ENCODE measurements around the gene ZFYVE9. TPM values are rescaled to one million over a fixed set of nuclear protein-coding genes. Genes with fewer than 3 reads are reported as not detected.

Gene ZFYVE9
- total and polyA plus RNA-seq, 9 of the 15 experiments (the other 6 are each of a cell fraction or from before 2014, with no cell fraction given) = 0.52 to 14.4 (median 8.9) TPM

- TF ChIP-seq SP2 (IDR thresholded peaks at IDR 0.05; ENCODE audit: extremely low read depth, low read depth, low read length, poor library complexity, severe bottlenecking) = no peak
- no peak for TF ChIP-seq GABPB2 (CRISPR knock-in tag; conservative IDR thresholded peaks at IDR 0.05)
- TF ChIP-seq MECOM (CRISPR knock-in tag; IDR thresholded peaks at IDR 0.05) = no peak
Observed at GRCh38 chr1:52325786-52326185, 183.9 kb downstream of the ZFYVE9 start (continued).

- Histone ChIP-seq H3K9me3 (replicated peaks; ENCODE audit: control insufficient read depth, insufficient read depth, low read depth, low read length) (no peaks in the 10 kb centered on the region), H3K79me2 (ENCODE audit: control insufficient read depth, insufficient read depth, low read length) (no peaks in the 10 kb centered on the region), H4K20me1 (replicated peaks; ENCODE audit: control insufficient read depth, insufficient read depth, low read length) (no peaks in the 10 kb centered on the region), H3K9ac (ENCODE audit: insufficient read depth in 1 of 2, low read depth in 2 of 2, low read length in 2 of 2) (no peak overlapping the region), H3K27me3 (ENCODE audit: control insufficient read depth in 2 of 2, insufficient read depth in 2 of 2, low read length in 2 of 2) (no peaks in the 10 kb centered on the region), H3K4me2 (ENCODE audit: insufficient read depth, low read length) (no peak overlapping the region), H3K4me1 (replicated peaks in 1 of 2; ENCODE audit: control insufficient read depth in 2 of 2, insufficient read depth in 2 of 2, low read length in 2 of 2) (peaks cover 7 to 10% of the 10 kb centered on the region in 2 experiments; a peak in 3 of 5 replicates), H3K9me1 (ENCODE audit: control insufficient read depth, insufficient read depth, low read length) (no peaks in the 10 kb centered on the region), H3K4me3 (no peak overlapping the region), H3K36me3 (ENCODE audit: control insufficient read depth, insufficient read depth, low read length) (no peaks in the 10 kb centered on the region), H3K27ac (ENCODE audit: extremely low read depth, low read depth, low read length) (peak overlapping the region; percentile 41; the same call in 1 of the 3 replicates), H2AFZ (ENCODE audit: low read depth, low read length) (no peak overlapping the region; the same call in 1 of the 2 replicates)
- 78% methylated on average over 1 of the region's 1 CpG for WGBS (ENCODE audit: insufficient coverage, low coverage, missing lambda C conversion rate)
- intact Hi-C loops (cut with micrococcal nuclease) = no loop called here
- FAIRE-seq (no peak), DNase-seq (ENCODE audit: extremely low read depth in 1 of 4, low spot score in 3 of 4) (peak in 1 of 4 experiments; percentile 12), ATAC-seq (no peak)
- in situ Hi-C loops (cut with MboI) = no loop called here
- ChIA-PET POLR2A (interaction anchor here (0.5 to 2.1 kb wide), 8 partner anchors 10 to 86 kb away, joined by 3 to 10 read pairs (median 4); no protein-coding TSS in a partner anchor), CTCF (ENCODE audit: low intra/inter-chr PET ratio) (interaction anchor here (0.6 kb wide), 1 partner anchor 11 kb away, joined by 3 read pairs; no protein-coding TSS in a partner anchor)
- no TSS peak for BruUV-seq (replicated peaks)
- TF ChIP-seq ZNF609 (CRISPR knock-in tag; IDR thresholded peaks at IDR 0.05; ENCODE audit: borderline replicate concordance) = no peak
- TF ChIP-seq ZNF232 (CRISPR knock-in tag; IDR thresholded peaks at IDR 0.05) = no peak
- TF ChIP-seq JUNB (CRISPR knock-in tag; conservative IDR thresholded peaks at IDR 0.05) = no peak
- no peak for TF ChIP-seq FOS (IDR thresholded peaks at IDR 0.05; ENCODE audit: extremely low read depth, insufficient read length)
- TF ChIP-seq PML (IDR thresholded peaks at IDR 0.05; ENCODE audit: low read length) = no peak
- TF ChIP-seq ZNF717 (CRISPR knock-in tag; IDR thresholded peaks at IDR 0.05) = no peak
- 0 out of 2 replicates have a peak, but pooled peaks have one; percentile 32 for TF ChIP-seq SMARCA4 (IDR thresholded peaks at IDR 0.05)
- no peak for TF ChIP-seq ZNF584 (CRISPR knock-in tag; IDR thresholded peaks at IDR 0.05; ENCODE audit: low read depth)
- no peak for TF ChIP-seq STAT5A (IDR thresholded peaks at IDR 0.05; ENCODE audit: borderline replicate concordance, low read length)
- peak; percentile 82 for TF ChIP-seq NFE2 (IDR thresholded peaks at IDR 0.05; ENCODE audit: low read depth)
- no peak for TF ChIP-seq POLR2G (IDR thresholded peaks at IDR 0.05; ENCODE audit: low read depth, low read length)
- no peak for TF ChIP-seq TSC22D4 (tag; IDR thresholded peaks at IDR 0.05)
- no peak for TF ChIP-seq GTF2A2 (tag; IDR thresholded peaks at IDR 0.05)
- no peak for TF ChIP-seq CC2D1A (IDR thresholded peaks at IDR 0.05)
- TF ChIP-seq HNRNPH1 (optimal IDR thresholded peaks at IDR 0.05; ENCODE audit: low read depth, low read length) = no peak
- no peak for TF ChIP-seq PCBP2 (IDR thresholded peaks at IDR 0.05; ENCODE audit: low read depth, low read length, poor library complexity, severe bottlenecking)
Observed at GRCh38 chr1:52328615-52329014, 186.7 kb downstream of the ZFYVE9 start.

Data from K562 (cell line).